ENCODE results near the gene FCRL4. TPM values are rescaled to one million over a fixed set of nuclear protein-coding genes. Genes with fewer than 3 reads are reported as not detected.

Gene FCRL4
- total and polyA plus RNA-seq, 2 donors (not counting 3 experiments of a cell fraction or from before 2014, with no cell fraction given), result not detected

DNA sequence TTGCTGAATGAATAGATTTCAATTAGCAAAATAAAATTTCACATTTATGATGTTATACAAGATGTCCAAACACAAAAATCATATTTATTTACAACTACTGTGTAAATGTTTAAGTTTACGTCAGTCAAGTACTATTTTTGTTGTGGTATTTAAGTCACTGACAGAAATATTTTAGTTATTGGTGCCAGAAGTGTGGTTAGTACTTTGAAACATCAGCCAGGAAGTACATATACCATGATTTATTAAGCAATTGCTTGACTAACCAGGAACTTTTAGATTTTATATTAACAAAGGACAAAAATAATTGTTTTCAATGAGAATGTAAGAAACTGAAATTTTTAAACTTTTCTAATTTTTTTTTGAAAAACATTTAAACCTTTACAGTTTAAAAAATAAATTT lies 2.4 kb upstream of the FCRL4 start:
- H3K4me2 ChIP-seq (ENCODE audit: insufficient read depth, low read length), result no peak overlapping the region
- H3K4me3 ChIP-seq (replicated peaks in 1 of 3; ENCODE audit: insufficient read depth in 1 of 3, low read depth in 1 of 3, low read length in 3 of 3), result no peak overlapping the region
- H3K36me3 ChIP-seq (ENCODE audit: control insufficient read depth in 2 of 2, extremely low read depth in 1 of 2, insufficient read depth in 2 of 2, low read length in 2 of 2), result no peaks in the 10 kb centered on the region
- no peak overlapping the region for H3K9ac ChIP-seq (replicated peaks; ENCODE audit: extremely low read depth, insufficient read depth, low read length)
- intact Hi-C loops (cut with micrococcal nuclease), result no loop called here
- H3K9me1 ChIP-seq (replicated peaks; ENCODE audit: control insufficient read depth, extremely low read depth, insufficient read depth, low read length), result no peaks in the 10 kb centered on the region
- ChIA-PET CTCF (interaction anchor here (1.2 to 2.7 kb wide), 2 partner anchors 20 kb away, joined by 7 to 13 read pairs; no protein-coding TSS in a partner anchor), POLR2A (no interaction called here)
- no peaks in the 10 kb centered on the region for H3K4me1 ChIP-seq (ENCODE audit: control insufficient read depth, extremely low read depth, insufficient read depth, low read length)
- H4K20me1 ChIP-seq (replicated peaks; ENCODE audit: control insufficient read depth, extremely low read depth, insufficient read depth, low read length), result no peaks in the 10 kb centered on the region
- H2AFZ ChIP-seq (ENCODE audit: low read depth, low read length), result no peak overlapping the region
- dilution Hi-C loops (cut with MboI; ENCODE audit: extremely low pct_ligation_motif_present, low sequenced_read_pairs), result no loop called here
- H3K27ac ChIP-seq (ENCODE audit: insufficient read depth, low read depth, low read length), result no peak overlapping the region
- no TSS peak for BruUV-seq (replicated peaks)
- TF ChIP-seq POLR2AphosphoS5 (IDR thresholded peaks at IDR 0.05; ENCODE audit: insufficient read depth, low read depth, low read length) (no peak), MYC (IDR thresholded peaks at IDR 0.05; ENCODE audit: low read depth, low read length) (no peak), POLR2A (IDR thresholded peaks at IDR 0.05; ENCODE audit: low read depth, low read length) (no peak), EZH2 (IDR thresholded peaks at IDR 0.05; ENCODE audit: borderline replicate concordance, low read depth, low read length, severe bottlenecking) (no peak), JUN (IDR thresholded peaks at IDR 0.05; ENCODE audit: borderline replicate concordance, insufficient read depth, insufficient read length, low read depth) (no peak), GATA2 (IDR thresholded peaks at IDR 0.05; ENCODE audit: insufficient read depth, insufficient read length, low read depth, low read length) (no peak), FOS (IDR thresholded peaks at IDR 0.05; ENCODE audit: borderline replicate concordance, insufficient read depth, low read length) (no peak)
- TF ChIP-seq, protein P1, sequence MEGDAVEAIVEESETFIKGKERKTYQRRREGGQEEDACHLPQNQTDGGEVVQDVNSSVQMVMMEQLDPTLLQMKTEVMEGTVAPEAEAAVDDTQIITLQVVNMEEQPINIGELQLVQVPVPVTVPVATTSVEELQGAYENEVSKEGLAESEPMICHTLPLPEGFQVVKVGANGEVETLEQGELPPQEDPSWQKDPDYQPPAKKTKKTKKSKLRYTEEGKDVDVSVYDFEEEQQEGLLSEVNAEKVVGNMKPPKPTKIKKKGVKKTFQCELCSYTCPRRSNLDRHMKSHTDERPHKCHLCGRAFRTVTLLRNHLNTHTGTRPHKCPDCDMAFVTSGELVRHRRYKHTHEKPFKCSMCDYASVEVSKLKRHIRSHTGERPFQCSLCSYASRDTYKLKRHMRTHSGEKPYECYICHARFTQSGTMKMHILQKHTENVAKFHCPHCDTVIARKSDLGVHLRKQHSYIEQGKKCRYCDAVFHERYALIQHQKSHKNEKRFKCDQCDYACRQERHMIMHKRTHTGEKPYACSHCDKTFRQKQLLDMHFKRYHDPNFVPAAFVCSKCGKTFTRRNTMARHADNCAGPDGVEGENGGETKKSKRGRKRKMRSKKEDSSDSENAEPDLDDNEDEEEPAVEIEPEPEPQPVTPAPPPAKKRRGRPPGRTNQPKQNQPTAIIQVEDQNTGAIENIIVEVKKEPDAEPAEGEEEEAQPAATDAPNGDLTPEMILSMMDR (IDR thresholded peaks at IDR 0.05; ENCODE audit: extremely low read depth in 1 of 2, insufficient read depth in 1 of 2, low read depth in 1 of 2, low read length in 2 of 2), result no peak
- TF ChIP-seq, protein P2, sequence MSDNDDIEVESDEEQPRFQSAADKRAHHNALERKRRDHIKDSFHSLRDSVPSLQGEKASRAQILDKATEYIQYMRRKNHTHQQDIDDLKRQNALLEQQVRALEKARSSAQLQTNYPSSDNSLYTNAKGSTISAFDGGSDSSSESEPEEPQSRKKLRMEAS (IDR thresholded peaks at IDR 0.05; ENCODE audit: insufficient read depth, insufficient read length), result no peak
- no peaks in the 10 kb centered on the region for H3K79me2 ChIP-seq (ENCODE audit: control insufficient read depth, insufficient read depth, low read length)
- no peaks in the 10 kb centered on the region for H3K27me3 ChIP-seq (ENCODE audit: control insufficient read depth in 2 of 2, insufficient read depth in 2 of 2, low read length in 2 of 2)
- no peaks in the 10 kb centered on the region for H3K9me3 ChIP-seq (replicated peaks; ENCODE audit: control insufficient read depth, insufficient read depth, low read length)
- no peak for DNase-seq (ENCODE audit: low read depth, low spot score)
- no peak for FAIRE-seq
